Hypothalamus (tissue), 51 donors: ENCODE data around the gene FAM107B.

ENCODE experiments used
- DNase-seq, 51 donors: peaks; one replicate each; lab custom pipeline; 2025; lab: John Stamatoyannopoulos, UW

The FAM107B gene

GRCh38 chr10:14543904-14544210 is 230.8 kb downstream of the FAM107B start:
- no peak for DNase-seq

- DNase-seq, result peak in 4 of 51 donors; percentile 13 to 59 (median 28)
Measured at GRCh38 chr10:14543046-14543903, 231.4 kb downstream of the FAM107B start.

- no peak for DNase-seq
Measured at GRCh38 chr10:14541379-14541778, 233.3 kb downstream of the FAM107B start.

- no peak for DNase-seq
Measured at GRCh38 chr10:14540611-14541010, 234.1 kb downstream of the FAM107B start.

GRCh38 chr10:14540062-14540461 is 234.6 kb downstream of the FAM107B start:
- DNase-seq, result no peak

- no peak for DNase-seq
Measured at GRCh38 chr10:14539176-14539575, 235.5 kb downstream of the FAM107B start.

GRCh38 chr10:14536241-14537213 is 238.2 kb downstream of the FAM107B start:
- DNase-seq, result peak in 23 of 51 donors; percentile 10 to 56 (median 35)

GRCh38 chr10:14535457-14536130 is 239.1 kb downstream of the FAM107B start:
- DNase-seq, result no peak

- no peak for DNase-seq
Measured at GRCh38 chr10:14534152-14534551, 240.5 kb downstream of the FAM107B start.

- DNase-seq, result no peak
Measured at GRCh38 chr10:14533295-14533694, 241.4 kb downstream of the FAM107B start.

GRCh38 chr10:14532473-14533251 is 242.0 kb downstream of the FAM107B start:
- DNase-seq, result no peak

GRCh38 chr10:14531974-14532373 is 242.7 kb downstream of the FAM107B start:
- DNase-seq, result no peak

GRCh38 chr10:14530465-14530864 is 244.2 kb downstream of the FAM107B start:
- no peak for DNase-seq

GRCh38 chr10:14529351-14529750 is 245.3 kb downstream of the FAM107B start:
- no peak for DNase-seq

- no peak for DNase-seq
Measured at GRCh38 chr10:14528450-14528849, 246.2 kb downstream of the FAM107B start.

- DNase-seq, result no peak
Measured at GRCh38 chr10:14527915-14528314, 246.8 kb downstream of the FAM107B start.

GRCh38 chr10:14527134-14527844 is 247.4 kb downstream of the FAM107B start:
- no peak for DNase-seq

GRCh38 chr10:14526326-14526725 is 248.4 kb downstream of the FAM107B start:
- DNase-seq, result no peak

- no peak for DNase-seq
Measured at GRCh38 chr10:14524691-14525324, 249.9 kb downstream of the FAM107B start.
